GM23248 (cell line): ENCODE data around the gene GPR42. TPM values are rescaled to one million over a fixed set of nuclear protein-coding genes. Genes with fewer than 3 reads are reported as not detected.

ENCODE experiments used
- DNase-seq: peaks from one replicate; pipeline ENCODE4 v3.0.0-alpha.2; 2015
- H2AFZ ChIP-seq: fragments of 200-600 bp; sonication (generic); 2 replicates; pipeline ENCODE4 v1.6.1; 2016; ENCODE audit warnings: antibody characterized with exemption
- H3F3A ChIP-seq: fragments of 200-600 bp; sonication (generic); 2 replicates; pipeline ENCODE4 v1.6.1; 2016; ENCODE audit warnings: mild to moderate bottlenecking, antibody characterized with exemption, mixed run types; ENCODE audit not compliant: insufficient read depth
- H3K27ac ChIP-seq: fragments of 200-600 bp; sonication (generic); 2 replicates; pipeline ENCODE4 v1.5.1; 2016; ENCODE audit warnings: mild to moderate bottlenecking
- H3K27me3 ChIP-seq: fragments of 200-600 bp; sonication (generic); replicated peaks from 2 replicates; pipeline ENCODE4 v1.6.1; 2016; ENCODE audit warnings: mild to moderate bottlenecking; ENCODE audit not compliant: insufficient read depth
- H3K36me3 ChIP-seq: fragments of 200-600 bp; sonication (generic); 2 replicates; pipeline ENCODE4 v1.6.1; 2016; ENCODE audit warnings: low read depth, mild to moderate bottlenecking
- H3K4me1 ChIP-seq: fragments of 200-600 bp; sonication (generic); 2 replicates; pipeline ENCODE4 v1.6.1; 2016; ENCODE audit warnings: mild to moderate bottlenecking; ENCODE audit not compliant: insufficient read depth
- H3K4me2 ChIP-seq: fragments of 200-600 bp; sonication (generic); one replicate; pipeline ENCODE4 v1.6.1; 2016; ENCODE audit warnings: mild to moderate bottlenecking; ENCODE audit not compliant: unreplicated experiment
- H3K4me3 ChIP-seq: fragments of 200-600 bp; sonication (generic); 2 replicates; pipeline ENCODE4 v1.5.1; 2016; ENCODE audit warnings: mild to moderate bottlenecking
- H3K79me2 ChIP-seq: fragments of 200-600 bp; sonication (generic); 2 replicates; pipeline ENCODE4 v1.6.1; 2016; ENCODE audit warnings: mild to moderate bottlenecking; ENCODE audit not compliant: insufficient read depth
- H3K9ac ChIP-seq: fragments of 200-600 bp; sonication (generic); 2 replicates; pipeline ENCODE4 v1.6.1; 2016; ENCODE audit warnings: mild to moderate bottlenecking
- H3K9me2 ChIP-seq: fragments of 200-600 bp; sonication (generic); 2 replicates; pipeline ENCODE4 v1.6.1; 2016; ENCODE audit warnings: mixed run types, mild to moderate bottlenecking, moderate library complexity; ENCODE audit not compliant: insufficient read depth
- H3K9me3 ChIP-seq: fragments of 200-600 bp; sonication (generic); one replicate; pipeline ENCODE4 v1.6.1; 2017; ENCODE audit warnings: low read depth
- H4K20me1 ChIP-seq: fragments of 200-600 bp; sonication (generic); 2 replicates; pipeline ENCODE4 v1.6.0; 2016; ENCODE audit not compliant: insufficient read depth
- EZH2 ChIP-seq: fragments of 200-600 bp; sonication (generic); IDR thresholded peaks from 2 replicates; pipeline ENCODE4 v1.6.1; 2018; ENCODE audit warnings: antibody characterized with exemption, mild to moderate bottlenecking; ENCODE audit not compliant: insufficient read depth, poor library complexity, severe bottlenecking
- EZH2phosphoT487 ChIP-seq: fragments of 200-600 bp; sonication (generic); IDR thresholded peaks from 2 replicates; pipeline ENCODE4 v1.6.1; 2018; ENCODE audit warnings: antibody characterized with exemption, moderate library complexity, mild to moderate bottlenecking, low read depth; ENCODE audit not compliant: insufficient read depth
- WGBS, 2 experiments: methylation state at CpG; one replicate each; pipeline ENCODE4 v1.1.6; 2015 to 2017; ENCODE audit warnings: low lambda C conversion rate in 2 of 2, low coverage in 1 of 2; ENCODE audit errors: missing lambda C conversion rate in 2 of 2; 5-methylcytosine and 5-hydroxymethylcytosine counted together
- in situ Hi-C: fragments of 300-500 bp; cut with MboI; formaldehyde crosslinking; loops from 2 replicates; pipeline ENCODE4 v1.15.0; 2020
- polyA plus RNA-seq: library from polyadenylated mRNA; unstranded; fragments of >200 nt; fragmentation: Nextera tagmentation; extraction: Ambion mirVana; gene quantifications from 2 replicates; pipeline ENCODE4 v1.2.1, GENCODE V29; 2016
- total RNA-seq: library from RNA; depleted of rRNA; stranded (reverse); fragments of >200 nt; shearing (Covaris generic); gene quantifications from 2 replicates; pipeline ENCODE4 v1.2.3, GENCODE V29; 2014

Gene GPR42
- total and polyA plus RNA-seq, 2 experiments from 2014 or later, result not detected

DNA sequence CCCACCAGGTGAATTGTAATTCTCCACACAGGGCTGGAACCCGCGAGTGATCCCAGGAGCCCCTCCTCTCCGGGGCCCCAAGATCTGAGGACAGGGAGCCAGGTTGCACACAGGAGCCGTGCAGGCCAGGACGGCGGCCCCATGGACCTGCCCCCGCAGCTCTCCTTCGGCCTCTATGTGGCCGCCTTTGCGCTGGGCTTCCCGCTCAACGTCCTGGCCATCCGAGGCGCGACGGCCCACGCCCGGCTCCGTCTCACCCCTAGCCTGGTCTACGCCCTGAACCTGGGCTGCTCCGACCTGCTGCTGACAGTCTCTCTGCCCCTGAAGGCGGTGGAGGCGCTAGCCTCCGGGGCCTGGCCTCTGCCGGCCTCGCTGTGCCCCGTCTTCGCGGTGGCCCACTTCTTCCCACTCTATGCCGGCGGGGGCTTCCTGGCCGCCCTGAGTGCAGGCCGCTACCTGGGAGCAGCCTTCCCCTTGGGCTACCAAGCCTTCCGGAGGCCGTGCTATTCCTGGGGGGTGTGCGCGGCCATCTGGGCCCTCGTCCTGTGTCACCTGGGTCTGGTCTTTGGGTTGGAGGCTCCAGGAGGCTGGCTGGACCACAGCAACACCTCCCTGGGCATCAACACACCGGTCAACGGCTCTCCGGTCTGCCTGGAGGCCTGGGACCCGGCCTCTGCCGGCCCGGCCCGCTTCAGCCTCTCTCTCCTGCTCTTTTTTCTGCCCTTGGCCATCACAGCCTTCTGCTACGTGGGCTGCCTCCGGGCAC lies 19.3 kb upstream of the GPR42 start:
- H3K4me2 ChIP-seq, result no peak overlapping the region
- TF ChIP-seq EZH2phosphoT487 (no peak), EZH2 (no peak)
- no peak overlapping the region for H3K4me3 ChIP-seq
- H3K27ac ChIP-seq, result no peak overlapping the region
- in situ Hi-C loops, result loop anchor here (10.0 kb wide), 1 partner anchor 143 kb away; the partner anchor contains the start of gene KRTDAP
- peaks cover 11% of the 10 kb centered on the region for H3K27me3 ChIP-seq
- H3K36me3 ChIP-seq, result no peaks in the 10 kb centered on the region
- no peak overlapping the region for H3K9ac ChIP-seq
- no peak for DNase-seq
- no peaks in the 10 kb centered on the region for H3K79me2 ChIP-seq
- no peaks in the 10 kb centered on the region for H3K9me3 ChIP-seq
- WGBS, 2 experiments, result 73 to 80% methylated on average over 42 to 46 of the region's 47 CpGs
- H4K20me1 ChIP-seq, result no peaks in the 10 kb centered on the region
- no peak overlapping the region for H2AFZ ChIP-seq
- H3F3A ChIP-seq, result no peaks in the 10 kb centered on the region
- no peaks in the 10 kb centered on the region for H3K9me2 ChIP-seq
- no peaks in the 10 kb centered on the region for H3K4me1 ChIP-seq

GRCh38 chr19:35352177-35352447 lies 18.8 kb upstream of the GPR42 start:
- H3K4me1 ChIP-seq, result no peaks in the 10 kb centered on the region
- H3K9me2 ChIP-seq, result no peaks in the 10 kb centered on the region
- no peaks in the 10 kb centered on the region for H3K36me3 ChIP-seq
- H3K9me3 ChIP-seq, result no peaks in the 10 kb centered on the region
- no peak overlapping the region for H3K4me3 ChIP-seq
- H2AFZ ChIP-seq, result no peak overlapping the region
- no peak overlapping the region for H3K9ac ChIP-seq
- no peak for DNase-seq
- no peaks in the 10 kb centered on the region for H3K79me2 ChIP-seq
- WGBS, 2 experiments, result 61 to 71% methylated on average over 18 of the region's 18 CpGs
- no peaks in the 10 kb centered on the region for H3F3A ChIP-seq
- TF ChIP-seq EZH2phosphoT487 (no peak), EZH2 (no peak)
- in situ Hi-C loops, result loop anchor here (10.0 kb wide), 1 partner anchor 143 kb away; the partner anchor contains the start of gene KRTDAP
- H3K27ac ChIP-seq, result no peak overlapping the region
- H3K27me3 ChIP-seq, result peaks cover 8% of the 10 kb centered on the region
- H3K4me2 ChIP-seq, result no peak overlapping the region
- H4K20me1 ChIP-seq, result no peaks in the 10 kb centered on the region

DNA sequence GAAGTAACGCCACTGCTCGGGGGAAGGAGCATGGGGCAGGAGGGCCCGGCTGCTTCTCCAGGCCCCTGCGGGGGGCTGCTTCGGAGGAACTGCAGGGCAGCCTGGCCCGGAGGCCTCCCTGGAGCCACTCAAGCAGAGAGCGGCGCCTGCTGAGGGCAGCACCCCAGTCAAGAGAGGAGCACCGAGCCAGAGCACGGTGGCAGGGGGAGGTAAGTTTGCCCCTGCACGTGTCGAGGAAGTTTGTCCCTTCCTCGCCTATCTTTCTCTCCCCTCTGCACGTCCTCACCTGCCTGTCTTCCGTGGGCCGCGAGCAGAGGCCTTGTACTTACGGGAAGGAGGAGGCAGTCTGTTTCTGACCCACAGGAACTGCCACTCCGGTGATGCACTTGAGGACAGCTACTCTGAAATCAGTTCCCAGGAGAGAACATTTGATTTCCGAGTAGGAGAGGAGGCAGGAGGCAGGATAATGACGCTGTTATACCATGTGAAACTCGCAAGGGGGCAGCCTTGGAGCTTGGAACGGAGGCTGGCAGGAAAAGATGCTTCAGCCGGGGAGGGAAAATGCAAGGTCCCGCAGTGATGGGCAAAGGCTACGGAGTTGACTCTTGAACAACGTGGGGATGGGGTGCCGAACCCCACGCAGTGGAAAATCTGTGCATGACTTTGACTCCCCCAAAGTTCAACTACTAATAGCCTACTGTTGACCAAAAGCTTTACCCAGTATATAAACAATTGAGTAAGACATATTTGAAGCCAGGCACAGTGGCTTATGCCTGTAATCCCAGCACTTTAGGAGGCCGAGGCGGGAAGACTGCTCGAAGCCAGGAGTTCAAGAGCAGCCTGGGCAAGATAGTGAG lies 18.2 kb upstream of the GPR42 start:
- Histone ChIP-seq H3K27ac (no peak overlapping the region), H3K9me3 (no peaks in the 10 kb centered on the region), H3K9me2 (no peaks in the 10 kb centered on the region), H3K4me1 (no peaks in the 10 kb centered on the region), H3F3A (no peaks in the 10 kb centered on the region), H2AFZ (no peak overlapping the region), H3K27me3 (peaks cover 3% of the 10 kb centered on the region), H3K79me2 (no peaks in the 10 kb centered on the region), H4K20me1 (no peaks in the 10 kb centered on the region), H3K36me3 (no peaks in the 10 kb centered on the region), H3K4me3 (no peak overlapping the region), H3K4me2 (no peak overlapping the region), H3K9ac (no peak overlapping the region)
- 24 to 26% methylated on average over 29 to 31 of the region's 32 CpGs for WGBS, 2 experiments
- DNase-seq, result peak; percentile 83
- in situ Hi-C loops, result loop anchor here (10.0 kb wide), 1 partner anchor 142 kb away; the partner anchor contains the start of gene KRTDAP
- TF ChIP-seq EZH2phosphoT487 (no peak), EZH2 (no peak)

- Histone ChIP-seq H3K36me3 (no peaks in the 10 kb centered on the region), H3K9me3 (no peaks in the 10 kb centered on the region), H3K27ac (no peak overlapping the region), H3K27me3 (peaks cover 3% of the 10 kb centered on the region), H3K9me2 (no peaks in the 10 kb centered on the region), H2AFZ (no peak overlapping the region), H3K79me2 (no peaks in the 10 kb centered on the region), H3K9ac (no peak overlapping the region), H3K4me3 (no peak overlapping the region), H3F3A (no peaks in the 10 kb centered on the region), H3K4me1 (no peaks in the 10 kb centered on the region), H4K20me1 (no peaks in the 10 kb centered on the region), H3K4me2 (no peak overlapping the region)
- 60% methylated on average over 9 of the region's 9 CpGs for WGBS, 2 experiments
- TF ChIP-seq EZH2phosphoT487 (no peak), EZH2 (no peak)
- in situ Hi-C loops, result loop anchor here (10.0 kb wide), 1 partner anchor 141 kb away; the partner anchor contains the start of gene KRTDAP
- no peak for DNase-seq
Observed at GRCh38 chr19:35353635-35354034, 17.2 kb upstream of the GPR42 start.
